C4-2B (cell line): ENCODE data around the gene CYP4A11.
A peak's percentile ranks its signal among the peaks of the same experiment; 100 is the strongest.
"Not testable (repeated sequence)": the region's sequence is repeated elsewhere in the genome, so short reads cannot be mapped to it uniquely, and the experiment has no call there.

ENCODE experiments used
- H3K27ac ChIP-seq: fragments of 450-650 bp; 2 replicates; pipeline ENCODE4 v1.5.1; 2017
- CTCF ChIP-seq: fragments of 450-650 bp; conservative IDR thresholded peaks from 2 replicates; pipeline ENCODE4 v1.5.1; 2017; ENCODE audit warnings: mild to moderate bottlenecking
- ZFX ChIP-seq: fragments of 450-650 bp; IDR thresholded peaks from 2 replicates; pipeline ENCODE4 v1.6.1; 2017

CYP4A11 gene

GRCh38 chr1:46941135-46941694 lies at the start of gene CYP4A11:
Gene CYP4A11, minus strand, starts transcription at chr1:46941476. Its CDS starts 43 bp downstream, at chr1:46941433.
- H3K27ac ChIP-seq: no peak within 1 kb of the TSS
- TF ChIP-seq CTCF (no peak), ZFX (no peak)

GRCh38 chr1:46990541-46990940 lies 49.3 kb upstream of the CYP4A11 start:
- H3K27ac ChIP-seq: not testable (repeated sequence)

GRCh38 chr1:46983830-46984586 lies 42.7 kb upstream of the CYP4A11 start:
- no peak overlapping the region for H3K27ac ChIP-seq
- TF ChIP-seq CTCF (no peak), ZFX (no peak)

- TF ChIP-seq CTCF (no peak), ZFX (no peak)
- no peak overlapping the region for H3K27ac ChIP-seq
These were observed 42.0 kb upstream of the CYP4A11 start for GRCh38 chr1:46983166-46983829.

- TF ChIP-seq ZFX: no peak
- TF ChIP-seq CTCF: peak; percentile 51
- H3K27ac ChIP-seq: no peak overlapping the region
These were observed 27.8 kb upstream of the CYP4A11 start for GRCh38 chr1:46969014-46969619.

- not testable (repeated sequence) for H3K27ac ChIP-seq
These were observed 21.0 kb upstream of the CYP4A11 start for GRCh38 chr1:46962272-46962671.

- H3K27ac ChIP-seq: no peak overlapping the region
- TF ChIP-seq ZFX (no peak), CTCF (no peak)
These were observed 19.9 kb upstream of the CYP4A11 start for GRCh38 chr1:46961066-46961758.

- no peak for TF ChIP-seq ZFX
- TF ChIP-seq CTCF: no peak
- no peak overlapping the region for H3K27ac ChIP-seq
These were observed 19.0 kb upstream of the CYP4A11 start for GRCh38 chr1:46960250-46960649.

- not testable (repeated sequence) for H3K27ac ChIP-seq
These were observed 13.8 kb upstream of the CYP4A11 start for GRCh38 chr1:46955116-46955515.

- not testable (repeated sequence) for H3K27ac ChIP-seq
These were observed 12.6 kb upstream of the CYP4A11 start for GRCh38 chr1:46953847-46954246.

GRCh38 chr1:46949417-46949666 lies 8.1 kb upstream of the CYP4A11 start:
- H3K27ac ChIP-seq: not testable (repeated sequence)
